OCI-LY3 (cell line): ENCODE results near the gene TMEM208.

Source experiments
- CTCF ChIP-seq: fragments of 200-600, 300-600 bp; sonication (generic); IDR thresholded peaks from 2 replicates; pipeline ENCODE4 v1.5.1; 2014; ENCODE audit warnings: antibody characterized with exemption, low read length, low read depth
- EZH2phosphoT487 ChIP-seq: fragments of 200-600 bp; shearing (Covaris generic); IDR thresholded peaks from 2 replicates; pipeline ENCODE4 v1.6.1; 2018; ENCODE audit warnings: antibody characterized with exemption, mixed run types, low read depth

- TF ChIP-seq CTCF: no peak
- no peak for TF ChIP-seq EZH2phosphoT487
These were observed 22.5 kb downstream of the TMEM208 start for GRCh38 chr16:67249178-67250044.
